ENCODE results near the gene MGAT3.

The MGAT3 gene

GRCh38 chr22:39429916-39430575 is 26.8 kb upstream of the MGAT3 start:
- DNase-seq = no peak

- no peak for DNase-seq
Measured at GRCh38 chr22:39430576-39431150, 26.1 kb upstream of the MGAT3 start.

- no peak for DNase-seq
Measured at GRCh38 chr22:39431216-39431801, 25.5 kb upstream of the MGAT3 start.

GRCh38 chr22:39431821-39432251 is 25.0 kb upstream of the MGAT3 start:
- no peak for DNase-seq

GRCh38 chr22:39432361-39432811 is 24.4 kb upstream of the MGAT3 start:
- DNase-seq = no peak

- no peak for DNase-seq
Measured at GRCh38 chr22:39433476-39434242, 23.2 kb upstream of the MGAT3 start.

- DNase-seq = no peak
Measured at GRCh38 chr22:39434243-39434653, 22.6 kb upstream of the MGAT3 start.

- DNase-seq = no peak
Measured at GRCh38 chr22:39434721-39435120, 22.1 kb upstream of the MGAT3 start.

GRCh38 chr22:39435616-39436015 is 21.2 kb upstream of the MGAT3 start:
- no peak for DNase-seq

- no peak for DNase-seq
Measured at GRCh38 chr22:39437791-39438704, 18.8 kb upstream of the MGAT3 start.

- DNase-seq = no peak
Measured at GRCh38 chr22:39439170-39439569, 17.6 kb upstream of the MGAT3 start.

- DNase-seq = no peak
Measured at GRCh38 chr22:39443398-39443797, 13.4 kb upstream of the MGAT3 start.

GRCh38 chr22:39444247-39444800 is 12.5 kb upstream of the MGAT3 start:
- DNase-seq = no peak

- DNase-seq = no peak
Measured at GRCh38 chr22:39444937-39445465, 11.8 kb upstream of the MGAT3 start.

GRCh38 chr22:39445678-39446077 is 11.1 kb upstream of the MGAT3 start:
- no peak for DNase-seq

GRCh38 chr22:39446239-39446721 is 10.5 kb upstream of the MGAT3 start:
- DNase-seq = no peak

- no peak for DNase-seq
Measured at GRCh38 chr22:39448205-39449054, 8.4 kb upstream of the MGAT3 start.

GRCh38 chr22:39449708-39450107 is 7.1 kb upstream of the MGAT3 start:
- no peak for DNase-seq

- DNase-seq = no peak
Measured at GRCh38 chr22:39450258-39450955, 6.4 kb upstream of the MGAT3 start.

GRCh38 chr22:39452740-39453040 is 4.1 kb upstream of the MGAT3 start:
- no peak for DNase-seq
